Fibroblast of lung (primary cell): ENCODE measurements around the gene TNRC6C. TPM values are rescaled to one million over a fixed set of nuclear protein-coding genes. Genes with fewer than 3 reads are reported as not detected.
A peak's percentile ranks its signal among the peaks of the same experiment; 100 is the strongest.

ENCODE experiments used
- DNase-seq, 2 donors: peaks; one replicate each; pipeline versions ENCODE4 v3.0.0 to v3.0.0-alpha.2; 2010; ENCODE audit warnings: low read depth in 2 of 2
- H2AFZ ChIP-seq: 2 replicates; pipeline ENCODE4 v1.5.1; 2012; ENCODE audit warnings: low read length, control low read depth, inconsistent platforms
- H3K27ac ChIP-seq: 2 replicates; pipeline ENCODE4 v1.5.1; 2011; ENCODE audit warnings: low read length, control low read depth; ENCODE audit not compliant: insufficient read depth
- H3K27me3 ChIP-seq: 2 replicates; pipeline ENCODE4 v1.5.1; 2011; ENCODE audit warnings: mild to moderate bottlenecking, low read length; ENCODE audit not compliant: control insufficient read depth, insufficient read depth
- H3K36me3 ChIP-seq: 2 replicates; pipeline ENCODE4 v1.5.1; 2011; ENCODE audit warnings: low read length; ENCODE audit not compliant: control insufficient read depth, insufficient read depth
- H3K4me1 ChIP-seq: 2 replicates; pipeline ENCODE4 v1.5.1; 2011; ENCODE audit warnings: low read length; ENCODE audit not compliant: control insufficient read depth, insufficient read depth; ENCODE audit errors: extremely low read depth
- H3K4me2 ChIP-seq: 2 replicates; pipeline ENCODE4 v1.5.1; 2011; ENCODE audit warnings: low read length, control low read depth; ENCODE audit not compliant: insufficient read depth; ENCODE audit errors: extremely low read depth
- H3K4me3 ChIP-seq, 4 experiments: fragments of 200-600 bp in 1 of 4; sonication (generic) in 1 of 4; replicated peaks in 1 of 4; 2 replicates each; pipeline ENCODE4 v1.5.1; 2011 to 2016; ENCODE audit warnings: low read length in 4 of 4, low read depth in 3 of 4, mild to moderate bottlenecking in 3 of 4, control low read depth in 2 of 4, inconsistent platforms in 1 of 4, mixed read lengths in 1 of 4; ENCODE audit not compliant: insufficient read depth in 1 of 4; ENCODE audit errors: control extremely low read depth in 1 of 4
- H3K79me2 ChIP-seq: 2 replicates; pipeline ENCODE4 v1.5.1; 2012; ENCODE audit warnings: mild to moderate bottlenecking, low read length, inconsistent platforms; ENCODE audit not compliant: control insufficient read depth, insufficient read depth
- H3K9ac ChIP-seq: 2 replicates; pipeline ENCODE4 v1.5.1; 2011; ENCODE audit warnings: mild to moderate bottlenecking, low read length, control low read depth; ENCODE audit not compliant: insufficient read depth
- H3K9me3 ChIP-seq: 2 replicates; pipeline ENCODE4 v1.5.1; 2012; ENCODE audit warnings: low read depth, low read length; ENCODE audit not compliant: control insufficient read depth, insufficient read depth
- H4K20me1 ChIP-seq: 2 replicates; pipeline ENCODE4 v1.5.1; 2011; ENCODE audit warnings: low read length; ENCODE audit not compliant: control insufficient read depth, insufficient read depth; ENCODE audit errors: extremely low read depth
- EZH2 ChIP-seq: IDR thresholded peaks from 2 replicates; pipeline ENCODE4 v1.5.1; 2012; ENCODE audit warnings: low read length, control low read depth, mild to moderate bottlenecking; ENCODE audit errors: missing control alignments
- polyA plus RNA-seq, 2 donors: library from polyadenylated mRNA; depleted of rRNA in 1 of 2; stranded (reverse) in 1 of 2; unstranded in 1 of 2; fragments of >200 nt; gene quantifications; 2 replicates each; pipeline ENCODE4 v1.2.1, GENCODE V29; 2011 to 2012; ENCODE audit warnings: missing spikeins in 1 of 2
- total RNA-seq: library from RNA; depleted of rRNA; stranded (reverse); fragments of >200 nt; gene quantifications from 2 replicates; pipeline ENCODE4 v1.2.1, GENCODE V29; 2014
- TF ChIP-seq, protein P1 (sequence below), 2 donors: IDR thresholded peaks in 1 of 2; conservative IDR thresholded peaks in 1 of 2; 1 replicate in 1 of 2; 2 replicates in 1 of 2; pipeline ENCODE4 v1.5.1; 2011 to 2012; ENCODE audit warnings: low read length in 2 of 2, control low read depth in 1 of 2, inconsistent platforms in 1 of 2, low read depth in 1 of 2, mild to moderate bottlenecking in 1 of 2

The TNRC6C gene
- total and polyA plus RNA-seq, 2 donors (not counting 1 experiment from before 2014, with no cell fraction given): 2.1 to 4.6 TPM

DNA sequence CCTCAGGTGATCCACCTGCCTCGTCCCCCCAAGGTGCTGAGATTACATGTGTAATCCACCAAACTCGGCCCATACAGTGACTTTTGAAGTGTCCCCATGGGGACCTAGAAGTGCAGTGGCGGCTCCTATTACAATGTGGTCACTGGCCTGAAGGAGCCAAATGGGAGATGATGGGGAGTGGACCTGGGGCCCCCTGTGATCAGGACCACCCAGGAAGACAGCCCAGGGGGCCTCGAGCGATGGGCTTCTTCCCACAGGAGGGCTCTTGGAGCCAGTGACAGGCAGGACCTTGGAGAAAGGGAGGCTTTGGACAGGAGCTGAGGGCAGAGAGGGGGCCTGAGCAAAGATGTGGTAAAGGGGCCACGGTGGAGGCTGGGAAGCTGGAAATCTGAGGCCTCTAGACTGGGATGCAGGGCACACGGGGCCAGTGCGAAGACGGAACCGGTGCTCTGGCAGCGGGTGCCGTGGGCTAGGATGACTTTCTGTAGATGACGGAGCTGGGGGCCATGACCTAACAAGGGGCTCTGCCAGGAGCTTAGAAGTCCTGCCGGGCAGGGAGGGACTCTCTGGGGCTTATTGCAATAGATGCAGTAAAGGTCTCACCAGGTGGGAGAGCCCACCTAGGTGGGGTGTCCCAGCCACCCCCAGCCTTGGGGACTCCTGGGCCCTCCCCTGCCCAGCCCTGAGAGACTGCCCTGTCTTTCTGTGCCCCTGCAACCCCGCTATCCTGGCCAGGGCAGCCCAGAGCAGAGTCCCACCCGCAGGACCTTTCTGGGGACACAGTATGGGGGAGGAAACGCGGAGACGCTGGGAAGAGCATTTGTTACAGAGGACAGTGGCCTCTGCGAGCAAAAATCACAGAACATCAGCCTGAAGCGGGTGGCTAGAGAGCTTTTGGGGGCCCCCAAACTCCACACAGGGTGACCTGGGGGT lies 185.0 kb downstream of the TNRC6C start:
- no peak overlapping the region for H3K4me3 ChIP-seq
- no peaks in the 10 kb centered on the region for H4K20me1 ChIP-seq
- no peaks in the 10 kb centered on the region for H3K36me3 ChIP-seq
- no peak overlapping the region for H3K4me2 ChIP-seq
- no peaks in the 10 kb centered on the region for H3K9me3 ChIP-seq
- DNase-seq: no peak
- H3K27ac ChIP-seq: no peak overlapping the region
- H2AFZ ChIP-seq: no peak overlapping the region
- H3K79me2 ChIP-seq: no peaks in the 10 kb centered on the region
- TF ChIP-seq, protein P1, sequence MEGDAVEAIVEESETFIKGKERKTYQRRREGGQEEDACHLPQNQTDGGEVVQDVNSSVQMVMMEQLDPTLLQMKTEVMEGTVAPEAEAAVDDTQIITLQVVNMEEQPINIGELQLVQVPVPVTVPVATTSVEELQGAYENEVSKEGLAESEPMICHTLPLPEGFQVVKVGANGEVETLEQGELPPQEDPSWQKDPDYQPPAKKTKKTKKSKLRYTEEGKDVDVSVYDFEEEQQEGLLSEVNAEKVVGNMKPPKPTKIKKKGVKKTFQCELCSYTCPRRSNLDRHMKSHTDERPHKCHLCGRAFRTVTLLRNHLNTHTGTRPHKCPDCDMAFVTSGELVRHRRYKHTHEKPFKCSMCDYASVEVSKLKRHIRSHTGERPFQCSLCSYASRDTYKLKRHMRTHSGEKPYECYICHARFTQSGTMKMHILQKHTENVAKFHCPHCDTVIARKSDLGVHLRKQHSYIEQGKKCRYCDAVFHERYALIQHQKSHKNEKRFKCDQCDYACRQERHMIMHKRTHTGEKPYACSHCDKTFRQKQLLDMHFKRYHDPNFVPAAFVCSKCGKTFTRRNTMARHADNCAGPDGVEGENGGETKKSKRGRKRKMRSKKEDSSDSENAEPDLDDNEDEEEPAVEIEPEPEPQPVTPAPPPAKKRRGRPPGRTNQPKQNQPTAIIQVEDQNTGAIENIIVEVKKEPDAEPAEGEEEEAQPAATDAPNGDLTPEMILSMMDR (conservative IDR thresholded peaks at IDR 0.05 in 1 of 2, IDR thresholded peaks at IDR 0.05 in 1 of 2; ENCODE audit: low read depth in 1 of 2, low read length in 2 of 2): no peak
- no peak for TF ChIP-seq EZH2
- no peak overlapping the region for H3K9ac ChIP-seq
- peaks cover 24% of the 10 kb centered on the region for H3K4me1 ChIP-seq
- H3K27me3 ChIP-seq: no peaks in the 10 kb centered on the region

- peaks cover 24% of the 10 kb centered on the region for H3K4me1 ChIP-seq
- no peak overlapping the region for H3K4me2 ChIP-seq
- no peak overlapping the region for H2AFZ ChIP-seq
These were observed 185.7 kb downstream of the TNRC6C start for GRCh38 chr17:78144147-78144719.

More at GRCh38 chr17:78144147-78144719, 185.7 kb downstream of the TNRC6C start:
- peak; percentile 59 to 96 for DNase-seq
- Histone ChIP-seq H3K79me2 (no peaks in the 10 kb centered on the region), H3K27me3 (no peaks in the 10 kb centered on the region), H3K27ac (no peak overlapping the region), H4K20me1 (no peaks in the 10 kb centered on the region), H3K9me3 (no peaks in the 10 kb centered on the region), H3K36me3 (no peaks in the 10 kb centered on the region), H3K4me3 (no peak overlapping the region), H3K9ac (no peak overlapping the region)
- TF ChIP-seq EZH2: no peak
- TF ChIP-seq, protein P1 (conservative IDR thresholded peaks at IDR 0.05 in 1 of 2, IDR thresholded peaks at IDR 0.05 in 1 of 2; ENCODE audit: low read depth in 1 of 2, low read length in 2 of 2): peak in 1 of 2 donors; percentile 21
